RWPE2 (cell line): Measurements from ENCODE around the gene RFTN1.

Experiments used
- ATAC-seq: fragments of 200-7000 bp; cut with Tn5 transposase; 3 replicates; pipeline ENCODE4 v1.9.1; 2021; ENCODE audit warnings: low read depth
- DNase-seq: peaks from one replicate; pipeline ENCODE4 v3.0.0-alpha.2; 2020; ENCODE audit warnings: low spot score
- H3K27ac ChIP-seq: fragments of 450-650 bp; 2 replicates; pipeline ENCODE4 v1.5.1; 2017; ENCODE audit warnings: mild to moderate bottlenecking; ENCODE audit not compliant: poor library complexity, severe bottlenecking
- H3K27me3 ChIP-seq: fragments of 250-450 bp; sonication (Bioruptor Pico); 2 replicates; pipeline ENCODE4 v1.5.1; 2021; ENCODE audit warnings: mild to moderate bottlenecking, moderate library complexity; ENCODE audit not compliant: insufficient read depth, poor library complexity, severe bottlenecking
- H3K36me3 ChIP-seq: fragments of 250-450 bp; sonication (Bioruptor Pico); 2 replicates; pipeline ENCODE4 v1.5.1; 2020; ENCODE audit warnings: low read depth, mild to moderate bottlenecking, moderate library complexity
- H3K4me1 ChIP-seq: fragments of 250-450 bp; sonication (Bioruptor Pico); 2 replicates; pipeline ENCODE4 v1.5.1; 2021; ENCODE audit warnings: mild to moderate bottlenecking, moderate library complexity; ENCODE audit not compliant: insufficient read depth, poor library complexity, severe bottlenecking
- H3K4me3 ChIP-seq: fragments of 250-450 bp; sonication (Bioruptor Pico); 2 replicates; pipeline ENCODE4 v1.5.1; 2021; ENCODE audit warnings: mild to moderate bottlenecking, moderate library complexity; ENCODE audit not compliant: severe bottlenecking
- H3K9me3 ChIP-seq: fragments of 250-450 bp; sonication (Bioruptor Pico); 2 replicates; pipeline ENCODE4 v1.5.1; 2021; ENCODE audit warnings: mild to moderate bottlenecking, moderate library complexity; ENCODE audit not compliant: severe bottlenecking
- TF ChIP-seq, protein P1 (sequence below): fragments of 450-650 bp; IDR thresholded peaks from one replicate; pipeline ENCODE4 v1.5.1; 2017; ENCODE audit warnings: mild to moderate bottlenecking, moderate library complexity; ENCODE audit not compliant: poor library complexity, severe bottlenecking

RFTN1 gene

DNA sequence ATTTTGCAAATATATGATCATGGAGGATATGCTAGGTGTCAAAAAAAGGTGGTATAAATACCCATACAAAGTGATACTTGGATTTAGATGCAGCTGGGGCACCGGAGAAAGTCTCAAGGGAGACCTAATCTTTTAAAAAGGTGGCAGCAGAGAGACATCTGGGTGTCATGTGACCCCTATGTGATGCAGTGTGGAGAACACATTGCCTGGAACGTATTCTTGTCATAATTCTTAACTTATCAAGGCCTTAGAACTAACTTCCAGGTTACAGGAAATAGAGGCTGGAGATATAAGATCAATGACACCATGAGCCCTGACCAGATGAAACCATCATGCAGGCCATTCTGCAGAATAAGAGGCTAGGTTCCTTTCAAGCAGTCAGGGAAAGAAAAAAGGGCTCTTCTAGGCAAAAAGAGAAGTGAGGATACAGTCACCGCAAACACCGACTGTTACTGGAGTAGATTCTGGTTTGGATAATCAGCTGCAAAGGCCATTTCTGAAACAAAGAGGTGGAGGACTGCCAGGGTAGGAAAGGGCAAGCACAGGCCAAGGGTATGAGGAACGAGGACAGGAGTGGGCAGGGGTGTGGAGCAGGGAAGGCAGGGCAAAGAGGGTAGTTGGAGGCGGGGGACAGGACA, 147.9 kb downstream of the RFTN1 start:
- DNase-seq (no peak), ATAC-seq (no peak)
- H3K27me3 ChIP-seq = no peaks in the 10 kb centered on the region
- H3K36me3 ChIP-seq = peaks cover 8% of the 10 kb centered on the region
- no peaks in the 10 kb centered on the region for H3K9me3 ChIP-seq
- H3K4me3 ChIP-seq = no peak overlapping the region
- H3K27ac ChIP-seq = no peak overlapping the region
- TF ChIP-seq, protein P1, sequence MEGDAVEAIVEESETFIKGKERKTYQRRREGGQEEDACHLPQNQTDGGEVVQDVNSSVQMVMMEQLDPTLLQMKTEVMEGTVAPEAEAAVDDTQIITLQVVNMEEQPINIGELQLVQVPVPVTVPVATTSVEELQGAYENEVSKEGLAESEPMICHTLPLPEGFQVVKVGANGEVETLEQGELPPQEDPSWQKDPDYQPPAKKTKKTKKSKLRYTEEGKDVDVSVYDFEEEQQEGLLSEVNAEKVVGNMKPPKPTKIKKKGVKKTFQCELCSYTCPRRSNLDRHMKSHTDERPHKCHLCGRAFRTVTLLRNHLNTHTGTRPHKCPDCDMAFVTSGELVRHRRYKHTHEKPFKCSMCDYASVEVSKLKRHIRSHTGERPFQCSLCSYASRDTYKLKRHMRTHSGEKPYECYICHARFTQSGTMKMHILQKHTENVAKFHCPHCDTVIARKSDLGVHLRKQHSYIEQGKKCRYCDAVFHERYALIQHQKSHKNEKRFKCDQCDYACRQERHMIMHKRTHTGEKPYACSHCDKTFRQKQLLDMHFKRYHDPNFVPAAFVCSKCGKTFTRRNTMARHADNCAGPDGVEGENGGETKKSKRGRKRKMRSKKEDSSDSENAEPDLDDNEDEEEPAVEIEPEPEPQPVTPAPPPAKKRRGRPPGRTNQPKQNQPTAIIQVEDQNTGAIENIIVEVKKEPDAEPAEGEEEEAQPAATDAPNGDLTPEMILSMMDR = no peak
- peaks cover 10% of the 10 kb centered on the region for H3K4me1 ChIP-seq

DNA sequence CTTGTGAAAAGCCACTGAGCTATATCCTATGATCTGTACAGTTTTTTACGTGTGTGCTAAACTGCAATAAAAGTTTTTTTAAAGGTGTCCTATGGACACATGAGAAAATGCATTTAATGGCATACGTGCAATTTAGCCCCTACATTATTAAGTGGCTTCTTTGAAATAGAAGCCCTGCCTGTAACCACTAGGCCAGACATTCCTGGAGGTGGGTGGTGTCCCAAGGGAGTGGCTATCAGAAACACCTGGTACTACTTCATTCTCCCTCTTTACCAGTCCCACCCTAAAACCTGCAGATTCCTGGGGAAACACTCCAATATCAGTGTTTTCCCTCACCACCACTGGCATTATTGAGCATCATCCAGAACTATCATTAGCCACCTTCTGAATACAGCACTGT, 148.5 kb downstream of the RFTN1 start:
- Histone ChIP-seq H3K27me3 (no peaks in the 10 kb centered on the region), H3K9me3 (no peaks in the 10 kb centered on the region), H3K36me3 (peaks cover 4% of the 10 kb centered on the region), H3K4me1 (peaks cover 9% of the 10 kb centered on the region), H3K27ac (no peak overlapping the region), H3K4me3 (no peak overlapping the region)
- ATAC-seq (no peak), DNase-seq (no peak)
- TF ChIP-seq, protein P1 = no peak

DNA sequence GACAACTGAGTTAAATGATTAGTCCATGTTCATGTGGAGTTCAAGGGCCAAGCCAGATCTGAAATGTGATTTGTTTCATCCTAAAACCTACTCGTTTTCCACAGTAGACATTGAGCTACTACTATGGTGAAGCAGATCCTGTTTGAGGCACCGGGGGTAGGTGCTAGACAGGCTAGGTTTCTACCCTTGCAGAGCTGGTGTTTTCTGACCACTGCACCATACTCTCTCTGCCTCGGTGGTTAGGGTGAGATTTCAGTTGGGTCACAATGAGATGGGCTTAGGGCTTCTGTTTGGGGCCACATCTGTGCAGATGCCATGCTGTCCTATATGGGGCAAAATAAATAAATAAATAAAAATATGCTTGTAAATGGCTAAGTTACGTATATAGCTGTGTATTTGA, 149.2 kb downstream of the RFTN1 start:
- TF ChIP-seq, protein P1 = no peak
- Histone ChIP-seq H3K4me3 (no peak overlapping the region), H3K27ac (no peak overlapping the region), H3K4me1 (peaks cover 2% of the 10 kb centered on the region), H3K36me3 (peaks cover 3% of the 10 kb centered on the region; the same call in 1 of the 2 replicates), H3K27me3 (no peaks in the 10 kb centered on the region), H3K9me3 (no peaks in the 10 kb centered on the region)
- DNase-seq = no peak
- ATAC-seq = no peak

DNA sequence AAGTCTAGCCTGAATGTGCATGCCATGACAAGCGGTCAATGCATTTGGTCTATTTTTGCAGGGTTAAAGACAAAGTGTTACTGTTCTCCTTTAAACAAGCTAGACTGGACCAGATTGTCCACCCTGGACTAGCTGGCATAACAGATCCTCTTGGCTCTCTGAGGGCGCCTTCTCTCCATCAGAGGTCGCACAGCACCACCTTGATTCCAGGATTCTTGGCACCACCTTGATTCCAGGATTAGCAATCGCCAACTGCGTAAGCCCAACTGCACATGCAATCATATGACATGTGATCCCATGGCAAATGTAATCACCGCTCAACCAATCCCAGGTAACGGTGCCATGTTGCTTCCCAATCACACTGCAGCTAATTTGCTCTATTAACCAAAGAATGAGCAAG, 149.9 kb downstream of the RFTN1 start:
- H3K9me3 ChIP-seq = no peaks in the 10 kb centered on the region
- TF ChIP-seq, protein P1 = no peak
- H3K4me1 ChIP-seq = no peaks in the 10 kb centered on the region
- no peak overlapping the region for H3K4me3 ChIP-seq
- ATAC-seq (no peak), DNase-seq (no peak)
- no peaks in the 10 kb centered on the region for H3K36me3 ChIP-seq
- H3K27me3 ChIP-seq = no peaks in the 10 kb centered on the region
- H3K27ac ChIP-seq = no peak overlapping the region

DNA sequence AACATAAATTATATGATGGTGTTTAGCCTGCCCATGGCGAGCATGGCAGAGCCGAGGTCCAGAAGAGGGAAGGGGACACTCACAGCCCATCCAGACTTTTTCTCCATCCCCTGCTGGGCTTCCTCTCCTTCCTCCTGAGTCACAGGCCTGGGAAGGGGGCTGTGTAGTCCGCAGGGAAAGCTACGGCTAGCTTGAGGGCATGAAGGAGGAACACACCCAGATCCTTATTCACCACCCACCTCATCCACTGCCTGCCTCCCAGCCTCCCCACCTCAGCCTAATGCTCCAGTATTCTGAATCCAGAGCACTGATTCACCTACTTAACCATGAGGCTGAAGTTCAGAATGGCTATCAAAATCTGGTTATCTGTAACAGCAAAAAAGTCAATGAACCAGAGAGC, 150.7 kb downstream of the RFTN1 start:
- Histone ChIP-seq H3K27me3 (no peaks in the 10 kb centered on the region), H3K9me3 (no peaks in the 10 kb centered on the region), H3K4me1 (no peaks in the 10 kb centered on the region), H3K36me3 (no peaks in the 10 kb centered on the region), H3K4me3 (no peak overlapping the region), H3K27ac (no peak overlapping the region)
- DNase-seq = no peak
- ATAC-seq = no peak
- TF ChIP-seq, protein P1 = no peak
